GM23248 (cell line): ENCODE data around the gene FASTKD1.

ENCODE experiments used
- EZH2 ChIP-seq: fragments of 200-600 bp; sonication (generic); IDR thresholded peaks from 2 replicates; pipeline ENCODE4 v1.6.1; 2018; ENCODE audit warnings: antibody characterized with exemption, mild to moderate bottlenecking; ENCODE audit not compliant: insufficient read depth, poor library complexity, severe bottlenecking
- EZH2phosphoT487 ChIP-seq: fragments of 200-600 bp; sonication (generic); IDR thresholded peaks from 2 replicates; pipeline ENCODE4 v1.6.1; 2018; ENCODE audit warnings: antibody characterized with exemption, moderate library complexity, mild to moderate bottlenecking, low read depth; ENCODE audit not compliant: insufficient read depth

- TF ChIP-seq EZH2phosphoT487 (no peak), EZH2 (no peak)
Observed at GRCh38 chr2:169561364-169561763, 12.3 kb downstream of the FASTKD1 start.
